NK-92 treated with Interleukin-12 subunit alpha and Interleukin-12 subunit beta, amount 100 ng/mL, for 24 hours (cell line): ENCODE data around the gene CASP8AP2.
"Not testable (repeated sequence)": the region's sequence is repeated elsewhere in the genome, so short reads cannot be mapped to it uniquely, and the experiment has no call there.

Experiments
- DNase-seq: peaks from one replicate; lab custom pipeline; 2025; lab: John Stamatoyannopoulos, UW

CASP8AP2 gene

DNA sequence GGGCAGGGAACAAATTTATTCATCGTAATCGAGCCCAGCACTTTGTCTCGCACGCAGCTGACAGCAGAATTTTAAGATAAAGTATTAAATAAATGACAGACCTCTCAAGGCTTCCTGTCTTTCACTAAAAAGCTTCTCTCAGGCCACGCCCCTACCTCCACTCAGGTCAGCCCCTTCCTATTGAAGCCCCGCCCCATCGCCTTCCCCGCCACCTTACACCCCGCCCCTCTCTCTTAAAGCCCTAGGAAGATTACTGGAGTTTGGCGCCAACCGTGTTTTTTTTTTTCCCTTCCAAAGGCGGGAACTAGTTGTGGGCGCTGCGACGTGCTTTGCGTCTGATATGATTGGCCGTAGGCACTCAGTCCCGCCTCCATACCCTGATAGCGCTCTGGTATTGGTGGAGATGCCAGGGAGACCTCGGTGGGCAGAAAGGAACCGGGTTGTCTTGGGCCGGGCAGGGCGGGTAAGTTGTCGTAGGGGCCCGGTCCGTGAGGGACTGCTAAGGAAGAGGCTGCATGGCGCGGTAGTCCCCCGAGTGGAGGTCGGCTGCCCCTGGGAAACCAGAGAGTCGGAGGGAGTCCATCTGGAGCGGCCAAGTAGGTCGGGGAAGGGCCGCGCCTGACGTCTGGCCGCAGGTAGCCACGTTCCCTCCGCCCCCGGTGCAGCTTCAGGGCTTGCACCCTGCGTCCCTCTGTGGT, at the start of gene CASP8AP2:
TSS of gene CASP8AP2 (plus strand) at position 409 of the 698 bp plus-strand sequence.
- peak; percentile 99 for DNase-seq

DNA sequence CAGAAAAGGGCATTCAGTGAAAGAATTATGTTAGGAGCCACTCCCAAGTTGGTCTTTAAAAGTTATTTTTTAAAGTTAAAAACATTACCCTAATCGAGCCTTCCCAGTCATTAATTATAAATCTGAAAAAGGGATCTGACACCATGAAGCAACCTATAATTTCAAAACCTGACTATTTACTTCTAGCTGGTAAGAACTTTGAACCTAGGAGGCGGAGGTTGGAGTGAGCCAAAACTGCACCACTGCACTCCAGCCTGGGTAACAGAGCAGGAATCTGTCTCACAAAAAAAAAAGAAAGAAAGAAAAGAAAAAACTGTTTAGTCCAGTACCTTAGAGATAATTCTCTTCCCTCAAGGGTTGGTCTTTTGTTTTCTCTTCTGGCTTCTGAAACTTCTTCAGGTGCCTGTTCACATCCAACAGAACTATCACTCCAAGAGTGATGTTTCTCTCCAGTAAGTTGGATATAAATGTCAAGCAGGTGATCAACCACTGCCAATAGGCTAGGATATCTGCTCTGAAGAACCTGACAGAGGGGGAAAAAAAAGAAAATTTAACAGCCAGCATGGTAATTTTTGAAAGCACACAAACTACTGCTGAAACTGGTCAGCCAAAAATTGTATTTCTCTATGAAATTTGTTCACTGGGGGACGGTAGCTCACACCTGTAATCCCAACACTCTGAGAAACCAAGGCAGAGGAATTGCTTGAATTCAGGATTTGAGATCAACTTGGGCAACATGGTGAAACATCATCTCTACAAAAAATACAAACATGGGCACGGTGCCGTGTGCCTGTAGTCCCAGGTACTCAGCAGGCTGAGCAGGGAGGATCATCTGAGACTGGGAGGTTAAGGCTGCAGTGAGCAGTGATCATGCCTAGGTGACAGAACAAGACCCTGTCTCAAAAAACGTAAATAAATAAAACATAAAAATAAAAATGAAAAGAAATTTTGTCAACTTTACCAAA, 48.3 kb upstream of the CASP8AP2 start:
- DNase-seq: no peak

DNA sequence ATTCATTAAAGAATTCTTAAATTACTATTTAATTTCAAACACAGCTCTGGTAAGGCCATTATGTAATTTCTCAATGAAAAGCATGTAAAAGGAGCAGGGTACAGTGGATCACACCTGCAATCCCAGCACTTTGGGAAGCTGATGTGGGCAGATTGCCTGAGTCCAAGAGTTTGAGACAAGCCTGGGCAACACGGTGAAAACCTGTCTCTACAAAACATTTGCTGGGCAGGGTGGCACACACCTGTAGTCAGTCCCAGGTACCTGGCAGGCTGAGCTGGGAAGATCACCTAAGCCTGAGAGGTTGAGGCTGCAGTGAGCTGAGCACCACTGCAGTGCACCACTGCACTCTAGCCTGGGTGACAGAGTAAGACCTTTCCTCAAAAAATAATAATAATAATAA, 47.5 kb upstream of the CASP8AP2 start:
- no peak for DNase-seq

DNA sequence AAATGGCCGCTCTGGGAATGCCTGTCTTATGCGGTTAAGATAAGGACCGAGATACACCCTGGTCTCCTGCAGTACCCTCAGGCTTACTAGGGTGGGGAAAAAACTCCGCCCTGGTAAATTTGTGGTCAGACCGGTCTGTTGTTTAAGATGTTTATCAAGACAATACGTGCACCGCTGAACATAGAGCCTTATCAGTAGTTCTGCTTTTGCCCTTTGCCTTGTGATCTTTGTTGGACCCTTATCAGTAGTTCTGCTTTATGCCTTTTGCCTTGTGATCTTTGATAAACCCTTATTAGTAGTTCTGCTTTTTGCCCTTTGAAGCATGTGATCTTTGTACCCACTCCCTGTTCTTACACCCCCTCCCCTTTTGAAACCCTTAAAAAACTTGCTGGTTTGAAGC, 46.4 kb upstream of the CASP8AP2 start:
- not testable (repeated sequence) for DNase-seq

DNA sequence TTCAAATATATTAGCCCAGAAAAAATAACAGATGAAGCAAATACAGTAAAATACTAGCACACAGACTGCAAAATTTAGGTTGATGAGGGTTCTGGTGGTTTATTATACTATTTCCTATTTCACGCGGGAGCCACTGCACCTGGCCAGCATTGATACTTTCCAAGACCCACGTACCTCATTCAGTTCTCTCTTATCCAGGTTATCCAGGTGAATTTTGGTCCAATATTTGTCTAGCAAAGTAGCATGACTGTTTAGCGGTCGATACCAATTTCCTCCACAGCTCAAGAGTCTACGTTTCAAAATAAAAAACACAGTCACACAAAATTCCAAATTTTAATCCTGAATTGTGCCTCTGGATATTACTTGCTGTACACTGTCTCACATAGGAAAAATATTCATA, 44.8 kb upstream of the CASP8AP2 start:
- no peak for DNase-seq

DNA sequence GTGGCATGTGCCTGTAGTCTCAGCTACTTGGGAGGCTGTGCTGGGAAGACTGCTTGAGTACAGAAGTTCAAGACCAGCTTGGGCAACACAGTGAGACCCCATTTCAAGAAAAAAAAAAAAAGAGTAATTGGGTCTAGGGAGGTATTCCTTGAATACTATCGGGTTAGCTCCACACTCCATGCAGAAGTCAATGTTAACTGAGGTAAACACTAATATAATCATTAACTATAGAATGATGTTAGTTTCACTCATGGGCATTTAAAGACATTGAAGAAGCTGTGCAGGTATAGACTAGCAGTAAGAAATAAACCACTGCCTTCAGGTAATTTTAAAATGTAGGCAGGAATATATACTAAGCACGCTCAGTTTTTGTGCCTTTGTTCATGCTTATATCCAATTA, 42.7 kb upstream of the CASP8AP2 start:
- DNase-seq: no peak

DNA sequence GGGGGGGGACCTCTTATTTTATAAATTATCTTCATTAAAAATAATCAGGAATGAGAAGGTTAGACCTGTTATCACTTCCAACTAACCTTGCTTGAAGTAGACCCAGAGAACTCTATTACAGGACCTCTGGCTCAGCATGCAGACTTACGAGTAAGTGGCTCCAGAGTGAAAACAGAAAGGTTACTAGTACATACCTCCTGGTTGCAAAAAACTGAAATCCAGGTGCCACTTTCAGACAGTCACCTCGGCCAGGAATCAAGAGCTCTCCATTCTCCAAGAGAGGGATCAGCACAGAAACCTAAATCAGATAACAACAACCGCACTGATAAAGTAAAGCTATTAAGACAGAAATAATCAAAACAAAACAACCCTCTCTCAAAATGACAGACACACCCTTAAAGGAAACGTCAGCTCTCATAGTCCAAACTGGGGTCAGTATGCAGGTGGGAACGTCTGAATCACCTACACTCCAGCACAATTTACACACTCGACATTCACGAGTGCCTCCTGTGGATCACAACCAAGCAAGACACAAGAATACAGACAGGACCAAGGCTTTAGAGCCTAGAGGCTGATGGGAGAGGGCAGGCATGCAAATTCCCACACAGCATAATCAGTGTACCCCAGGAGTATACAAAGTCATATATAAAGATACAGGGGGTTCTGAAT, 41.9 kb upstream of the CASP8AP2 start:
- no peak for DNase-seq

DNA sequence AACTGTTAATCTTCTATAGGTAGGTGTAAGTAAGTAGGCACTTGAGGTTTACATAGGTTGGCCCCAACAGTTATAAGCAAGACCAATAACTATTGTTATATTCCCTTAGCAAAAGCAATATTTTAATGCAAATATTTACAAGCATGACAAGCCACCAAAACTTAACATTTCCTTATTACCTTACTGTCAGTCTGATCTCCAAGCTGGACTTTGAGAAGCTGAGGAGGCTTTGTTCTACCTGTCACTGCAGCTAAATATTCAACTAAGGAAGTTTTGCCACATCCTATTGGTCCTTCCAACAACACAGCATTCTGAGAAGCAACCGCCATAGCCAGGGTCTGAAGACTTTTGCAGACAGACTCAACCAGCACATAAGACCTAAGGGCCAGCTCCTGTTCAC, 39.7 kb upstream of the CASP8AP2 start:
- DNase-seq: no peak

DNA sequence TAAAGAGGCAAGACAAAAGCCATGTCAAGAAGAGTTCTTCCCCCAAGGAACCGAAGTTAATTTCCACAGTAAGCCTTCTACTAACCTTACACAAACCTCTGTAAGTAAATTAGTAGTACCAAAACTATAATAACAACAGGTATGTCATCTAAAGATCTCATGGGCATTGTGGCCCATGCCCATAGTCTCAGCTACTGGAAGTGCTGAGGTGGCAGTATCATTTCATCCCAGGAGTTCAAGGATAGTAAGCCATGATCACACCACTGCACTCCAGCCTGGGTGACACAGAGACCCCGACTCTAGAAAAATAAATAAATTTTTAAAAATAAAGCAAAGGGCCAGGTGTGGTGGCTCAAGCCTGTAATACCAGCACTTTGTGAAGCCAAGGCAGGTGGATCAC, 39.3 kb upstream of the CASP8AP2 start:
- no peak for DNase-seq

DNA sequence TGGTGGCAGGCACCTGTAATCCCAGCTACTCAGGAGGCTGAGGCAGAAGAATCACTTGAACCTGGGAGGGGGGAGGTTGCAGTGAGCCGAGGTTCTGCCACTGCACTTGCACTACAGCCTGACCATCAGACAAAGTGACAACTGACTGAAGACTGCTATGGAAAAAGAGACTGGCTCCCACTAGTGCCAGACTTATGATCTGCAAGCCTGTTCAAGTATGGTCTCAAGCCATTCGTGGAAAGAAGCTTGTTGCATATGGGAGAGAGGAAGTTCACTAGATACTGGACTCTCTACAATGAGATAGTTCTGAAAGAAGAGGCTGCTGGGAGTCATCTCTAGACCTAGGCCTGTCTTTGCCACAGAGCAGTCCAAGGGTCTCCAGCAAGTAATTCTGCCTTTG, 36.8 kb upstream of the CASP8AP2 start:
- DNase-seq: no peak

DNA sequence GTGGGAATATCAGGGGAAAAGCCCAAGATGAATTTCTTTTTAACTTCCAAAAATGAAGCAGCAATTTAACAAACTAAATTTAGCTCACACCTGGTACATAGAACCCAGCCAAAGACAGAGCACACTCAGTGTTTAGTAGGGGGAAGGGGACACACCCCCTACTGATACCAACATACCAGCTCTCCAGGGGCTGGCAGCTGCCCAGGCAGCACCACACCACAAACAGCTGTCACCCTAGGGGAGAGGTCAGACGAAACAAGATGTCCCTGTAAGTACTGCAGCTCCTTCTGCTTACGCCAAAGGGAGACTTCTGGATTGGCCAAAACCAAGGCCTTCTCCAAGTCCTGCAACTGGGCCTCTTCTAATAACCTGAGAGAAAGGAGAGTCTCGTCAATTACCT, 36.1 kb upstream of the CASP8AP2 start:
- DNase-seq: no peak

DNA sequence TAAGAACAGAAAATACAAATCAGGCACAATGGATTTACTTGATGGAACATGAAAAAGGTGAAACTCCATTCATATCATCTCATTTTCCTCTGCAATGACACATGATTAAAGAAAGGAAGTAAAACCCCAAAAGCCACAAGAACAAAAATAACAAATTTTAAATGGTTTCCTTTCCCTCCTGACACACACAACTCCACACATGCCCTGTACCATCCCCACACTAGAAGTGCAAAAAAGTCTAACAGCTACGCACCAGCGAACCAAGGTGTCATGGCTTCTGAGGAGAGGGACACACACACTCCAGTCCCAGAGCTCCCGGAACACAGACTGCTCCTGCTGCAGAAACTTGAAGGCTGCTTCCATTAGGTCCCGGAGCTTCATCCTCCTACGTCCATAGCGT, 35.4 kb upstream of the CASP8AP2 start:
- DNase-seq: no peak

DNA sequence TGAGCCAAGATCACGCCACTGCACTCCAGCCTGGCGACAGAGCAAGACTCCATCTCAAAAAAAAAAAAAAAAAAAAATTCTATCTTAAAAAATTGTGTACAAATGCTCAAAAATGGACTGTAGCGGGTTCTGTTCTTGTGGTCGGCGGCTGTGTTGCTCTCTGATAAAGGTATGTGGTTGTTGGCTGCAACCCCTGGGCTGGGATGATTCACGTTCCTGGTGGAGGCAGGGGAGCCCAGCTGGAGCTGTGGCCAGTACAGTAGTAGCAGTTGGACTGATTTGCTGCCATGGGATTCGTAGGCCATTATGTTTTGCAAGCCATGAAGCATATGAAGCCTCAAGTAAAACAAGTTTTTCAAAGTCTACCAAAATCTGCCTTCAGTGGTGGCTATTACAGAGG, 32.4 kb upstream of the CASP8AP2 start:
- DNase-seq: no peak

DNA sequence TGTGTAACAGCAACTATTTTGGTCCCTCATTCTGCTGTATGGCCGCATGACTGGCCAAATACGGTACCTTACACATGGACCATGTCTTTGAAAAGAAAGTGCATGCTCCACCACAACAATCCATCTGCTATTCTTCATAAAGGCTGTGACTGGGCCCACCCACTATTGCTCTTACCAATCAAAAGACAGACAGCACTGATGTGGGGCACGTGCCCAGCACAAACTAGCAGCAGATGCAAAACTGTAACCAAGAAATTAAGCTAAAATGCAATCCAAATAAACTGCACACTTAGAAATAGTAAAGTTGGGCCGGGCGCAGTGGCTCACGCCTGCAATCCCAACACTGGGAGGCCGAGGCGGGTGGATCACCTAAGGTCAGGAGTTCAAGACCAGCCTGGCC, 30.6 kb upstream of the CASP8AP2 start:
- no peak for DNase-seq

DNA sequence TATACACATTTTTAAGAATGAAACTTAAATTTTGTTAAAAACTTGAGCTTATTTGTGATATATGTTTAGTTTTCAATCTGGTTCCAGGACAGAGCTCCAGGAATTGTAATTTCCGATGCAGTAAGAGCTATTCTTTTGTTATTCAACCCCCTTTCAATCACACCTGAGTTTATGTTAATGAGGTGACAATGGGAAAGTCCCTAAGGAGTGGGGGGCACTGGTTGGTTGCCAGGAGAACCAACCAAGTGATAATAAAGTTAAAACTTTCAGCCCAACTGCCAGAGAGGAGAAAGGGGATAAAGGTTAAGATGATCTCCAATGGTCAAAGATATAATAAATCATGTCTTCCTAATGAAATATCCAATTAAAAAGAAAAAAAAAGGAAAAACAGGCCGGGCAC, 29.9 kb upstream of the CASP8AP2 start:
- DNase-seq: no peak

DNA sequence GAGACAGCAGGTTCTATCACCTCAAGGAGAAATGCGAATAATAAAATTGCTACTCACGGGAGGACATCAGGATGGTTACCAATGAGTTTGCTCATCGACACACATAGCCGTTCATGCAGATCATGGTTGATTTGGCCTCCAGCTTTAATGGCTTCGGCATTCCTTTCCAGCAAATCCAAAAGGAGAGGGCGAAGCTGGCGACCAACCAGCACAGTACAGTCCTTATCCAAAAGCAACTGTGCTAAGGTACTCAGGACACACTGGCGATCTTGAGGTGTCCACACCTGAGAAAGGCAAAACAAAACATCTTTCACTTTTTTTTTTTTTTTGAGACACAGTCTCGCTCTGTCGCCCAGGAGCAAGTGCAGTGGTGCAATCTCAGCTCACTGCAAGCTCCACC, 26.4 kb upstream of the CASP8AP2 start:
- DNase-seq: no peak

DNA sequence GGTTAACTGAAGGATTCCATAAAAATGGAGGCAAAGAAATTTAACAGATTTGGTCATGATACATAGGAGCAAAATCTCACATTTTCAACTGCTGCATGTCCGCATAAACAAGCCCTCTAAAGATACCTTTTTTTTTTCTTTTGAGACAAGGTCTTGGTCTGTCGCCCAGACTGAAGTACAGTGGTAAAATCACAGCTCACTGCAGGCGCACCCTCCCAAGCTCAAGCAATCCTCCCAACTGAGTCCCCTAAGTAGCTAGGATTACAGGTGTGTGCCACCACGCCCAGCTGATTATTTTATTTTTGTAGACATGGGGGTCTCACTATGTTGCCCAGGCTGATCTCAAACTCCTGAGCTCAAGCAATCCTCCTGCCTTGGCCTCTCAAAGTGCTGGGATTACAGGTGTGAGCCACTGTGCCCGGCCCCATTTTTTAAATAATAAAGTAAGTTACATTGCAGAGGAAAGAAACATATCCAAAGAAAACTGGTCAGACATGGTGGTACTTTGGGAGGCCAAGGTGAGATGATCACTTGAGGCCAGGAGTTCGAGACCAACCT, 23.8 kb upstream of the CASP8AP2 start:
- no peak for DNase-seq

DNA sequence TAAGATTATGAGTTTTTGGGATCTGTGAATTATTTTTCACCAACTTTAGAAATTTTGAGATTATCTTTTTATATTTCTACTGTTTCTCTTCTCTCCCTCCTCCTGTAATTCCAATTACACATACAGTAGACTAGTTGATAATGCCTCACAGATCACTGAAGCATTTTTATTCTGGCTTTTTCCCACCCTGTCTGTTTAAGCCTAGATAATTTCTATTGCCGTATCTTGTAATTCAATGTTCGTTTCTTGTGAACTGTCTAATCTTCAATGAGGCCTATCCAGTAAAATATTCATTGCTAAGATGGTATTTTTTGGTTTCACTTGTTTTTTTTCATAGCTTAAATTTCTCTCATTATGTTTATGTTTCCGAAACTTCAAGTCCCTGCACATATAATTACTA, 22.1 kb upstream of the CASP8AP2 start:
- DNase-seq: no peak

DNA sequence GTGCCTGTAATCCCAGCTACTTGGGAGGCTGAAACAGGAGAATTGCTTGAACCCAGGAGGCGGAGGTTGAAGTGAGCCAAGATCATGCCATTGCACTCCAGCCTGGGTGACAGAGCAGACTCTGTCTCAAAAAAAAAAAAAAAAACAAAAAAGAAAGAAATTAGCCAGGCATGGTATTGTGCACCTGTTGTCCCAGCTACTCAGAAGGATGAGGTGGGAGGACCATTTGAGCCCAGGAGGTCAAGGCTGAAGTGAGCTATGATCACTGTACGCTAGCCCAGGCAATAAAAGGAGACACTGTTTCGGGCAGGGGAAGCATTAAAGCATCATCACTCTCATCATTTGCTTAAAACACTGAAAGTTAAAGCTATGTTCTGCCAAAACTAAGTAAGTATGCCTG, 16.3 kb upstream of the CASP8AP2 start:
- DNase-seq: not testable (repeated sequence)

DNA sequence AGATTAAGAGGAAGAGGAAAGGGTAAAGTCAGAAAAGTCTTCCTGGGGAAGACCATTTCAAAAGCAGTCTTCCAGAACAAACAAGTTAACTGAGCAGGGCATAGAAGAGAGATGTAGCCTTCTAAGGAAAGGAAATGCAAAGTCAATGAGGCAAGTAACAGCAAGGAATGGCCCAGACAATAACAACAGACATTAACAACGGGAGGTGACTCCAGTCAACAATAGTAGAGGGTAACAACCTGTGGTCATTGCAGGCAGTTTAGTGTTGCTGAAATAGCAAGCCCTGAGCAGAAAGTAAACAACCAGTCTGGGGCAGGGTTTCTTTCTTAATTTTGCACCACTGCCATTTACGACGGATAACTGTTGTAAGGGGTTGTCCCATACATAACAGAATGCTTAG, 12.2 kb upstream of the CASP8AP2 start:
- DNase-seq: no peak

DNA sequence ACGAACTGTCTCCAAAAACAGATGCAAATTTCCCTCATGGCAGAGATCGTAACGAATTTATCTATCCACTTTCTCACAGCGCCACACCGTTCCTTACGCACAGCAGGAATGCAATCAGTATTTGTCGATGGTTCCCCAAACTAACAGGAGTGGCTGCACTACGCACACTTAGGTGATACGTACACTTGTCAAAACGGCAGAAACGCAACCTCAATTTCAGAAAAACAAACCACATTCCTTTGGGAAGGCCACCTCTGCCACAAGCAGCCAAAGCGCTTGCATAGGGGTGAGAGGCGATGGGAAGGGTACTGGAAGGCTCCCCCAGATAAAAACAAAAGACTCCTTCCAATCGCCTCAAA, 10.7 kb upstream of the CASP8AP2 start:
- DNase-seq: no peak

DNA sequence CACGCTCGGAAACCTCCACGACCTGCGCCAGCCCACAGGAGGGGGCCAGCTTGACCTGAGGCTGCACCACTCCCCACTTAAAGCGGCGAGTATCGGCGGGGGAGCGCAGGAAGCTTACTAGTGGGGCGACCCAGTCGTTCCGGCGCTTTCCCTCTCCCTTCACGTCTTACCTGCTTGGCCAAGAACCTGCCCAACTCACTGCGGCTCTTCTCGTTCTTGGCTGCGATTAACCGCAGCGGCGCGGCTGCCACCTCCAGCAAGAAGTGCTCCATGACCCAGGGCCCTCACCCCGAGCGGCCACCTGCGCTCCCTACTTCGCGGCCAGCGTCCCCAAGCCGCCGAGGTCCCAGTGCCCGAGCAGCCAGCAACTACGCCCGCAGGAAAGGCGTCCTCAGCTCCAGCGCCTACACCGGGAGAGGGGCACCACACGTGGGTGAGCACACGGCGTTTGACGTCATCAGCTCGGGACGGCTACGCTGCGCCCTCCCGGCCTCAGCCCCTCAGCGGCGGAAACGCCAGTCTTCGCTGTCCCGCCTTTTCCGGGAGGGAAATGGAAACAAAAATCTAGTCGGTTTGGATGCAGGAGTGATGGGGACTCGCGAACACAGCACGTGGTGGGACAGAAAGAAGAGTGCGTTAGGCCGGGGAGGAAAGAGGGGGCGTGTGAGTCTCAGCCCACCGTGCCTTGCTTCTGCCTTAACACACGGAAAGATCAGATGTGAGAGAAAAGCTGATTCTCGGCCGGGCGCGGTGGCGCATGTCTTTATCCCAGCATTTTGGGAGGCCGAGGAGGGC, 10.1 kb upstream of the CASP8AP2 start, which contains the start of gene MDN1:
TSS of gene MDN1 (minus strand) at position 459 of the 795 bp plus-strand sequence. CDS start at position 272, 187 bp downstream.
- DNase-seq: peak; percentile 81
